KOPT-K1 (cell line): ENCODE data around the gene MKI67.
A peak's percentile ranks its signal among the peaks of the same experiment; 100 is the strongest.
"Not testable (repeated sequence)": the region's sequence is repeated elsewhere in the genome, so short reads cannot be mapped to it uniquely, and the experiment has no call there.

Experiments used
- H3K27ac ChIP-seq: fragments of 200-600 bp; sonication (generic); 2 replicates; pipeline ENCODE4 v1.5.1; 2016; ENCODE audit warnings: antibody characterized with exemption, mild to moderate bottlenecking, low read depth, low read length; ENCODE audit not compliant: poor library complexity, severe bottlenecking
- H3K36me3 ChIP-seq: fragments of 200-600 bp; sonication (generic); 2 replicates; pipeline ENCODE4 v1.5.1; 2017; ENCODE audit warnings: antibody characterized with exemption, mild to moderate bottlenecking, low read length, moderate library complexity; ENCODE audit not compliant: insufficient read depth
- H3K9me3 ChIP-seq: fragments of 200-600 bp; sonication (generic); 2 replicates; pipeline ENCODE4 v1.5.1; 2017; ENCODE audit warnings: antibody characterized with exemption, low read length, mild to moderate bottlenecking; ENCODE audit not compliant: insufficient read depth, poor library complexity, severe bottlenecking

MKI67 gene

GRCh38 chr10:128156999-128157755 lies 31.0 kb upstream of the MKI67 start:
- no peak overlapping the region for H3K27ac ChIP-seq
- no peaks in the 10 kb centered on the region for H3K36me3 ChIP-seq
- no peaks in the 10 kb centered on the region for H3K9me3 ChIP-seq

GRCh38 chr10:128152741-128153580 lies 26.7 kb upstream of the MKI67 start:
- Histone ChIP-seq H3K36me3 (no peaks in the 10 kb centered on the region), H3K27ac (no peak overlapping the region), H3K9me3 (no peaks in the 10 kb centered on the region)

GRCh38 chr10:128151031-128151430 lies 24.8 kb upstream of the MKI67 start:
- Histone ChIP-seq H3K9me3 (no peaks in the 10 kb centered on the region), H3K27ac (no peak overlapping the region), H3K36me3 (no peaks in the 10 kb centered on the region)

- Histone ChIP-seq H3K9me3 (no peaks in the 10 kb centered on the region), H3K27ac (peak overlapping the region; percentile 53), H3K36me3 (no peaks in the 10 kb centered on the region)
These were observed 24.3 kb upstream of the MKI67 start for GRCh38 chr10:128150561-128150960.

GRCh38 chr10:128150045-128150493 lies 23.8 kb upstream of the MKI67 start:
- no peaks in the 10 kb centered on the region for H3K9me3 ChIP-seq
- H3K27ac ChIP-seq: peak overlapping the region; percentile 53
- no peaks in the 10 kb centered on the region for H3K36me3 ChIP-seq

- no peaks in the 10 kb centered on the region for H3K9me3 ChIP-seq
- H3K36me3 ChIP-seq: no peaks in the 10 kb centered on the region
- H3K27ac ChIP-seq: no peak overlapping the region
These were observed 23.2 kb upstream of the MKI67 start for GRCh38 chr10:128149267-128150014.

GRCh38 chr10:128147669-128148068 lies 21.4 kb upstream of the MKI67 start:
- Histone ChIP-seq H3K36me3 (no peaks in the 10 kb centered on the region), H3K27ac (no peak overlapping the region), H3K9me3 (no peaks in the 10 kb centered on the region)

GRCh38 chr10:128147064-128147463 lies 20.8 kb upstream of the MKI67 start:
- Histone ChIP-seq H3K36me3 (no peaks in the 10 kb centered on the region), H3K27ac (no peak overlapping the region), H3K9me3 (no peaks in the 10 kb centered on the region)

- Histone ChIP-seq H3K9me3 (no peaks in the 10 kb centered on the region), H3K36me3 (no peaks in the 10 kb centered on the region), H3K27ac (peak overlapping the region; percentile 38)
These were observed 18.3 kb upstream of the MKI67 start for GRCh38 chr10:128144547-128144946.

- no peak overlapping the region for H3K27ac ChIP-seq
- H3K9me3 ChIP-seq: no peaks in the 10 kb centered on the region
- no peaks in the 10 kb centered on the region for H3K36me3 ChIP-seq
These were observed 17.3 kb upstream of the MKI67 start for GRCh38 chr10:128143531-128143930.

- H3K36me3 ChIP-seq: no peaks in the 10 kb centered on the region
- no peak overlapping the region for H3K27ac ChIP-seq
- H3K9me3 ChIP-seq: no peaks in the 10 kb centered on the region
These were observed 14.2 kb upstream of the MKI67 start for GRCh38 chr10:128140425-128140824.

- H3K9me3 ChIP-seq, H3K36me3 ChIP-seq, H3K27ac ChIP-seq: not testable (repeated sequence)
These were observed 12.2 kb upstream of the MKI67 start for GRCh38 chr10:128138429-128138828.

- H3K36me3 ChIP-seq: no peaks in the 10 kb centered on the region
- no peak overlapping the region for H3K27ac ChIP-seq
- no peaks in the 10 kb centered on the region for H3K9me3 ChIP-seq
These were observed 11.7 kb upstream of the MKI67 start for GRCh38 chr10:128137877-128138276.

GRCh38 chr10:128130051-128130450 lies 3.8 kb upstream of the MKI67 start:
- Histone ChIP-seq H3K9me3 (no peaks in the 10 kb centered on the region), H3K27ac (no peak overlapping the region), H3K36me3 (peaks cover 4% of the 10 kb centered on the region; the same call in 1 of the 2 replicates)

- Histone ChIP-seq H3K36me3 (peaks cover 19% of the 10 kb centered on the region), H3K27ac (no peak overlapping the region), H3K9me3 (no peaks in the 10 kb centered on the region)
These were observed 2.4 kb upstream of the MKI67 start for GRCh38 chr10:128128582-128128981.
